CD4-positive, alpha-beta T cell (primary cell): Measurements from ENCODE around the gene CLEC16A. TPM values are rescaled to one million over a fixed set of nuclear protein-coding genes. Genes with fewer than 3 reads are reported as not detected.

Experiments used
- ATAC-seq: fragments of 200-7000 bp; cut with Tn5 transposase; one replicate; pipeline ENCODE4 v1.10.0; 2022; ENCODE audit warnings: mild to moderate bottlenecking; ENCODE audit not compliant: poor library complexity
- CTCF ChIA-PET: fragments of 350-600 bp; sonication (Branson Sonifier 250); formaldehyde crosslinking; loops from one replicate; lab custom pipeline; 2021; ENCODE audit warnings: antibody characterized with exemption, inconsistent platforms; lab: Charles Lee
- POLR2A ChIA-PET: fragments of 350-600 bp; sonication (Branson Sonifier 250); formaldehyde crosslinking; loops from one replicate; lab custom pipeline; 2021; ENCODE audit warnings: antibody characterized with exemption, inconsistent platforms; lab: Charles Lee
- DNase-seq, 14 experiments: peaks; one replicate each; pipeline ENCODE4 v3.0.0-alpha.2; 2013 to 2020; ENCODE audit warnings: mixed read lengths in 2 of 14
- H3K27ac ChIP-seq, 2 donors: one replicate each; pipeline versions ENCODE4 v1.5.1 to v1.7.0; 2013; ENCODE audit warnings: low read length in 2 of 2, low read depth in 1 of 2, mild to moderate bottlenecking in 1 of 2
- H3K27me3 ChIP-seq, 2 experiments: 1 replicate in 1 of 2; 2 replicates in 1 of 2; pipeline versions ENCODE4 v1.6.1 to v1.7.0; 2013; ENCODE audit warnings: low read length in 2 of 2, control low read depth in 1 of 2, mild to moderate bottlenecking in 1 of 2, moderate library complexity in 1 of 2; ENCODE audit not compliant: insufficient read depth in 2 of 2, control insufficient read depth in 1 of 2
- H3K36me3 ChIP-seq: one replicate; pipeline ENCODE4 v1.6.1; 2013; ENCODE audit warnings: low read length, control low read depth; ENCODE audit not compliant: insufficient read depth
- H3K4me1 ChIP-seq: one replicate; pipeline ENCODE4 v1.6.1; 2013; ENCODE audit warnings: low read length, control low read depth; ENCODE audit not compliant: insufficient read depth
- H3K4me3 ChIP-seq: one replicate; pipeline ENCODE4 v1.5.1; 2013; ENCODE audit warnings: mild to moderate bottlenecking, low read length, moderate library complexity
- H3K9me3 ChIP-seq, 2 experiments: 1 replicate in 1 of 2; 2 replicates in 1 of 2; pipeline versions ENCODE4 v1.6.1 to v1.7.0; 2013; ENCODE audit warnings: low read length in 2 of 2, mild to moderate bottlenecking in 2 of 2, control low read depth in 1 of 2, moderate library complexity in 1 of 2; ENCODE audit not compliant: control insufficient read depth in 1 of 2, insufficient read depth in 1 of 2
- H3K27ac Mint-ChIP-seq: one replicate; pipeline ENCODE4 v1.8.0; 2020; ENCODE audit warnings: mixed read lengths
- H3K27me3 Mint-ChIP-seq: one replicate; pipeline ENCODE4 v1.8.0; 2021; ENCODE audit warnings: mixed read lengths
- H3K36me3 Mint-ChIP-seq: one replicate; pipeline ENCODE4 v1.8.0; 2021; ENCODE audit warnings: low read depth, mixed read lengths
- H3K4me1 Mint-ChIP-seq: one replicate; pipeline ENCODE4 v1.8.0; 2021; ENCODE audit warnings: low read depth, mixed read lengths
- H3K4me3 Mint-ChIP-seq: one replicate; pipeline ENCODE4 v1.8.0; 2020; ENCODE audit warnings: mild to moderate bottlenecking, mixed read lengths
- H3K9me3 Mint-ChIP-seq: one replicate; pipeline ENCODE4 v1.8.0; 2020; ENCODE audit warnings: mixed read lengths
- intact Hi-C, 2 experiments: fragments of 100-400 bp; cut with DNase I in 1 of 2; cut with micrococcal nuclease in 1 of 2; formaldehyde crosslinking; loops; one replicate each; pipeline versions ENCODE4 v1.15.1 to v1.9.0; 2023 to 2025; cut with DNase I, micrococcal nuclease
- total RNA-seq, 174 experiments: library from RNA in 2 of 174; stranded (reverse) in 2 of 174; gene quantifications; one replicate each; pipeline ENCODE4 v1.2.3 and lab custom pipeline; 2021 to 2026
- TF ChIP-seq, protein P1 (sequence below): fragments of 200-600 bp; IDR thresholded peaks from one replicate; pipeline ENCODE4 v1.8.0; 2022; ENCODE audit warnings: antibody characterized with exemption, mild to moderate bottlenecking

CLEC16A gene
- total RNA-seq, 2 experiments from 2014 or later: 21.7 to 22.7 TPM

GRCh38 chr16:11033629-11034420, 89.5 kb downstream of the CLEC16A start:
- H3K9me3 Mint-ChIP-seq: no peaks in the 10 kb centered on the region
- no peak for ATAC-seq

DNA sequence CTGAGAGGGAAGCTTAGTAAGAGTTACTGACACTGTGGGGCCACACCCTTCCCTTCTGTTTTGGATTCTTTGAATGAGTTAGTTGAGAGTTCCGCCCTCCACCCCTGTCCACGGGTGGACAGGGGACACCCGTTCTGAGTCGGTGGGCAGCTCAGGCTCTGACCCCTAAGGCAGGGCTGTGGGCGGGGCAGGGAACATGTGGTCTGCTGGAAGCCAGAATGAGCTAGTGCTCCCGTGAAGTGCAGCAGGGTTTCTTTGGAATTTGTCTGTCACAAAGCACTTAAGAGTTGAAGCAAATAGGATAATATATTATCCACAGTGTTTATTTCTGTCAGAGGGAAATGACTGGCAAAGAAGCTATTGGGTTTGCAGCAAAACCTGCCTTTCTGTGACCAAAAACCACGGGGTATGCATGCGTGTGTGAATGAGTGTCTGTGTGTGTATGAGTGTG, 90.1 kb downstream of the CLEC16A start:
- no peak overlapping the region for H3K27ac ChIP-seq

More at GRCh38 chr16:11033629-11034420, 89.5 kb downstream of the CLEC16A start:
- Histone ChIP-seq H3K9me3 (peaks cover 0 to under 1% of the 10 kb centered on the region in 2 experiments), H3K27me3 (no peaks in the 10 kb centered on the region), H3K27ac (no peak overlapping the region), H3K4me3 (no peak overlapping the region), H3K4me1 (no peaks in the 10 kb centered on the region), H3K36me3 (peaks cover 52% of the 10 kb centered on the region)
- H3K27ac Mint-ChIP-seq: no peak overlapping the region
- H3K4me3 Mint-ChIP-seq: no peak overlapping the region
- peaks cover 86% of the 10 kb centered on the region for H3K36me3 Mint-ChIP-seq
- no peaks in the 10 kb centered on the region for H3K27me3 Mint-ChIP-seq
- no peak for DNase-seq
- H3K4me1 Mint-ChIP-seq: no peaks in the 10 kb centered on the region
- ChIA-PET POLR2A (no interaction called here), CTCF (no interaction called here)
- intact Hi-C loops: no loop called here
- TF ChIP-seq, protein P1, sequence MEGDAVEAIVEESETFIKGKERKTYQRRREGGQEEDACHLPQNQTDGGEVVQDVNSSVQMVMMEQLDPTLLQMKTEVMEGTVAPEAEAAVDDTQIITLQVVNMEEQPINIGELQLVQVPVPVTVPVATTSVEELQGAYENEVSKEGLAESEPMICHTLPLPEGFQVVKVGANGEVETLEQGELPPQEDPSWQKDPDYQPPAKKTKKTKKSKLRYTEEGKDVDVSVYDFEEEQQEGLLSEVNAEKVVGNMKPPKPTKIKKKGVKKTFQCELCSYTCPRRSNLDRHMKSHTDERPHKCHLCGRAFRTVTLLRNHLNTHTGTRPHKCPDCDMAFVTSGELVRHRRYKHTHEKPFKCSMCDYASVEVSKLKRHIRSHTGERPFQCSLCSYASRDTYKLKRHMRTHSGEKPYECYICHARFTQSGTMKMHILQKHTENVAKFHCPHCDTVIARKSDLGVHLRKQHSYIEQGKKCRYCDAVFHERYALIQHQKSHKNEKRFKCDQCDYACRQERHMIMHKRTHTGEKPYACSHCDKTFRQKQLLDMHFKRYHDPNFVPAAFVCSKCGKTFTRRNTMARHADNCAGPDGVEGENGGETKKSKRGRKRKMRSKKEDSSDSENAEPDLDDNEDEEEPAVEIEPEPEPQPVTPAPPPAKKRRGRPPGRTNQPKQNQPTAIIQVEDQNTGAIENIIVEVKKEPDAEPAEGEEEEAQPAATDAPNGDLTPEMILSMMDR: no peak

GRCh38 chr16:11035096-11035495, 90.7 kb downstream of the CLEC16A start:
- H3K9me3 ChIP-seq: no peaks in the 10 kb centered on the region
- TF ChIP-seq, protein P1: no peak
- no peaks in the 10 kb centered on the region for H3K27me3 ChIP-seq
- ATAC-seq (no peak), DNase-seq (no peak)
- Mint-ChIP-seq H3K9me3 (no peaks in the 10 kb centered on the region), H3K4me1 (no peaks in the 10 kb centered on the region), H3K27ac (no peak overlapping the region), H3K4me3 (no peak overlapping the region), H3K36me3 (peaks cover 85% of the 10 kb centered on the region), H3K27me3 (no peaks in the 10 kb centered on the region)
- CTCF ChIA-PET: no interaction called here
- no peak overlapping the region for H3K27ac ChIP-seq
- no peaks in the 10 kb centered on the region for H3K4me1 ChIP-seq
- POLR2A ChIA-PET: no interaction called here
- H3K4me3 ChIP-seq: no peak overlapping the region
- H3K36me3 ChIP-seq: peaks cover 52% of the 10 kb centered on the region
- intact Hi-C loops: no loop called here

More for the DNA sequence above, 90.1 kb downstream of the CLEC16A start:
- Mint-ChIP-seq H3K27me3 (no peaks in the 10 kb centered on the region), H3K4me1 (no peaks in the 10 kb centered on the region), H3K27ac (no peak overlapping the region), H3K9me3 (no peaks in the 10 kb centered on the region), H3K36me3 (peaks cover 85% of the 10 kb centered on the region), H3K4me3 (no peak overlapping the region)
- H3K4me1 ChIP-seq: no peaks in the 10 kb centered on the region
- TF ChIP-seq, protein P1: no peak
- CTCF ChIA-PET: no interaction called here
- intact Hi-C loops: no loop called here
- no peak for DNase-seq
- no peaks in the 10 kb centered on the region for H3K9me3 ChIP-seq
- no peak overlapping the region for H3K4me3 ChIP-seq
- H3K27me3 ChIP-seq: no peaks in the 10 kb centered on the region
- POLR2A ChIA-PET: no interaction called here
- ATAC-seq: no peak
- peaks cover 50% of the 10 kb centered on the region for H3K36me3 ChIP-seq
